Mesodermal cell (in vitro differentiated cells): ENCODE measurements around the gene CELF2.

Source experiments
- H3K27ac ChIP-seq: 2 replicates; pipeline ENCODE4 v1.7.0; 2013; ENCODE audit warnings: mild to moderate bottlenecking, low read depth, low read length, moderate library complexity; ENCODE audit not compliant: severe bottlenecking
- H3K36me3 ChIP-seq: 2 replicates; pipeline ENCODE4 v1.7.1; 2013; ENCODE audit warnings: mild to moderate bottlenecking, low read length, moderate library complexity; ENCODE audit not compliant: control insufficient read depth, insufficient read depth
- H3K4me1 ChIP-seq: one replicate; pipeline ENCODE4 v1.7.1; 2013; ENCODE audit warnings: mild to moderate bottlenecking, low read length; ENCODE audit not compliant: insufficient read depth, control insufficient read depth, poor library complexity, severe bottlenecking
- H3K4me3 ChIP-seq: 2 replicates; pipeline ENCODE4 v1.7.0; 2013; ENCODE audit warnings: low read length, control low read depth, mild to moderate bottlenecking; ENCODE audit not compliant: insufficient read depth, poor library complexity, severe bottlenecking; ENCODE audit errors: extremely low read depth
- H3K9me3 ChIP-seq: 2 replicates; pipeline ENCODE4 v1.7.1; 2013; ENCODE audit warnings: mild to moderate bottlenecking, low read length, moderate library complexity; ENCODE audit not compliant: control insufficient read depth
- WGBS, 2 experiments: methylation state at CpG; one replicate each; pipeline ENCODE4 v1.1.5; 2013; ENCODE audit warnings: missing lambda C conversion rate in 2 of 2; ENCODE audit not compliant: insufficient coverage in 2 of 2; 5-methylcytosine and 5-hydroxymethylcytosine counted together

Gene CELF2

GRCh38 chr10:11261143-11261542 is 243.5 kb downstream of the CELF2 start:
- Histone ChIP-seq H3K36me3 (peaks cover 19% of the 10 kb centered on the region), H3K27ac (no peak overlapping the region), H3K4me3 (no peak overlapping the region), H3K9me3 (no peaks in the 10 kb centered on the region), H3K4me1 (no peaks in the 10 kb centered on the region)
- WGBS, 2 experiments, result 84 to 94% methylated on average over 4 to 6 of the region's 7 CpGs

DNA sequence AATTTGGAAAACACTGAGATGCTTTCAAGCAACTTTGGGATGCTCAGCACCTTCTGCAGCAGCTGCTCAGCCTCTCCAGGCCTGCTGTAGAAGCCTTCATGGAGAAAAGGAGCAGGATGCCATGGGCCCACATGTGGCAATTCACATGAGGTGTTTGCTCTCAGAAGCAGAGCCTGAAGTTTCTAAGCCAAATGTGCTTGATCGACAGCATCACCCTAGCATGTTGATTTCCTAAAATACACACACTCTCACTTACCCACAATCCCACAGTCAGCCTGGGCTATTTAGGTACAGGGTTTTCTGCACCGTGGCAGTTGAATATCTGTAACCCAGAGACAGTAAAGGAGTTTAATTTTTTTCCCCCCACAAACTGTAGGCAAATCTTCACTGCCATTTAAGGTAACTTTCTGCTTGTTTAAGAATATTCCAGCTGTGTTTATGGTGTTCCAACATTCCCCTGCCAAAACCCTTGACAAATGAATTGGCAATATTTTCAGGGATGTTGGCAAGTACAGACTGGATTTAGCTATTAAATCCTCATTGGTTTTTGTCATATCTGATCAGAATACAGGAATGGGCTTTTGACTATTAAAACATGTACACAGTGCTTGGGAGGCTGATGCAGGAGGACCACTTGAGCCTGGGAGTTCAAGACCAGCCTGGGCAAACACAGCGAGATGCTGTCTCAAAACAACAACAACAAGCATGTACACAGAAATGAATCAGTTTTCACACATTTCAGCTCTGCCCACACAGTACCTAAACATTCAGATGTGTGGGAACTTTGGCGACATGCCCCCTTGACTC is 244.2 kb downstream of the CELF2 start:
- Histone ChIP-seq H3K36me3 (peaks cover 19% of the 10 kb centered on the region), H3K9me3 (no peaks in the 10 kb centered on the region), H3K27ac (no peak overlapping the region), H3K4me1 (no peaks in the 10 kb centered on the region), H3K4me3 (no peak overlapping the region)
- 92 to 93% methylated on average over 2 to 3 of the region's 4 CpGs for WGBS, 2 experiments

DNA sequence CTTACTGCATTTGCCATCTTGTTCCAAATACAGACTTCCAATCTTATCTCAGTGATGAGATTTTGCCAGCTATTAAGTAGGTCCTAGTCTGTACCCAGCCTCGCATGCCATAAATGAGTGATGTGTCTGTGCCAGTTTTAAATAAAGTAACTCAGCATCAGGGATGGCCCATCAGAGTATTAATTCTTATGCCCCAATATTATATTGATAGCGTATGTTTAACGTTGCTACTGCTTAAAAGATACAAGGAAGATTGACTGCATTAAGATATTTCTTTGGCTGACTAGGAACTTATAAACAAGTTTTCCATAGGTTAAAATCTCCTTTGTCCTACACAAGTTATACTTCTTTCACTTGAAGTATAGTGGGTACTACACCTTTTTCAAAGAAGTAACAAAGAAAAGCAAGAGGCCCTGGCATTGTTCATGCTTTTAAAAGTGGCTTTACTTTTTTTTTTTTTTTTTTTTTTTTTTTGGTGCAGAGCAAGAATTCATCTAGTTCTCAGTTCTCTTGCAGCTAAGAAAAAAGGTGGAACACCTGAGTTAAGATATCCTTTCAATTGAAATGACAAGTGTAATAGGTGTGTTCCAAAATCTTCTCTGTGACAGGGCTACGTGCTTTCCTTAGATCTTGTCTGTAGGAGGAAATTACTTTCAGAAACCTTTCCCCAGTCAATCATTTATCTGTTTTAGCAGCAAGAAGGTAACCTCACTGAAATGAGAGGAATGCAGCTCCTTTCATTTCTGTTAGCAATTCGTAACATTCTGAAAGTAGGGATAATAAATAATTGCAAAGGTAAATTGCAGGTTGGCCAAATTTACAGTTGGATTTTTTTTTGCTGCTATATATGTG is 245.0 kb downstream of the CELF2 start:
- WGBS, 2 experiments, result 100% methylated on average over 3 of the region's 5 CpGs; no CpG with 5 or more reads in 1 of the 2 experiments
- no peaks in the 10 kb centered on the region for H3K4me1 ChIP-seq
- no peak overlapping the region for H3K4me3 ChIP-seq
- no peaks in the 10 kb centered on the region for H3K9me3 ChIP-seq
- peaks cover 16% of the 10 kb centered on the region for H3K36me3 ChIP-seq
- no peak overlapping the region for H3K27ac ChIP-seq

GRCh38 chr10:11263767-11264166 is 246.1 kb downstream of the CELF2 start:
- no peaks in the 10 kb centered on the region for H3K9me3 ChIP-seq
- H3K4me3 ChIP-seq, result no peak overlapping the region
- H3K27ac ChIP-seq, result no peak overlapping the region
- WGBS, 2 experiments, result 92 to 100% methylated on average over 2 of the region's 3 CpGs
- peaks cover 11% of the 10 kb centered on the region for H3K36me3 ChIP-seq
- H3K4me1 ChIP-seq, result no peaks in the 10 kb centered on the region

DNA sequence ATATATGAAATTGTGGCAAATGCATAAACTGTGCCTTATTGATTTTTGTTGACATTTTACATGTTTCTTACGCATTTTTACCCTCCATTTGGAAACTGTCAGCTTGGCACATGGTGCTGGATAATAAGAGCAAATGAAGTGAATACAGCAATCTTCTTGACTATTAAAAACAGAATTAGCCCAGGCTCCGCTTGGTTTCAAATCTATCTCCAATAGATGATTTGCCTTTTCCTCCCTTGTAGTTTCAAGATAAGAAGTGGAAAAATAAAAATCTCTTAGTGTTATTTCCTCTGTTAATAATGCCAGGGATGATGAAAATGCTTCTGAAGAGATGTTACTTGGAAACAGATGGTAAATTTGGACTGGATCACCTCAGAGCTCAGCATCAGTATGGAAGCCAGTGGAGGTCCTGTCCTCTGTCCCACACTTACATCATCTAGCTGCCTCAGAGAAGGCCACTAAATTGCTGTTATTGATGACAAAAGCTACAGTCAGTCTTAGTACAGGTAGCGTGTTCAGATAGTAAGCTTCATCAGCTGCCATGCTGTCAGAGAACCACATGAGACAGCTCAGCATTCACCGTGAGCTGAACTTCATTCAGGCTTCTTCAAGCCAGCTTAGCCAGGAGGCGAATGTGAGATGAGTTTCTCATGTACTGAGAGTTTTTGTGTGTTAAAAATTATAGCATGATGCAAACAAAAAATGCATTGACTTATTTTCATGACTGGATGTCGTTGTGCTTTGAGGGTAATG is 246.8 kb downstream of the CELF2 start:
- Histone ChIP-seq H3K4me1 (no peaks in the 10 kb centered on the region), H3K9me3 (no peaks in the 10 kb centered on the region), H3K4me3 (no peak overlapping the region), H3K27ac (no peak overlapping the region), H3K36me3 (peaks cover 8% of the 10 kb centered on the region)
- WGBS, 2 experiments, result 95 to 96% methylated on average over 4 to 5 of the region's 6 CpGs

DNA sequence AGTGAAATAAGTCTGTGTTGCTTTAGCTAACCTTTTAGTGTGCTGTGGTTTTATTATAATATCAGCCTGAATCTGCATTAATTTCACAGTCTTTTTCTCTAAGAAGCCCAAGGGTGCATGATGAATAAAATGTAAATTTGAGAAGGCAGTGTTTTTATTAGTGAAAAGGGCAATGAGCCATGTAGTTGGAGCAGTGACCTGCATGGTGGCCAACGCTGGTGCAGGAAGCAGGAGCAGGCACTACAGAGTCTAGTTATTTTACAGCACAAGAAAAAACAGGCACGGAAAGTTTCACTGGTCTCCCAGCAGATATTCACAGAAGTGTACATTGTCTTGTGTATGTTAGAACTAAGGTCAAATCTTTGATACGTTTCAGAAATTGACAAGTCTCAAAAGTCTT is 247.8 kb downstream of the CELF2 start:
- 82 to 90% methylated on average over 2 to 3 of the region's 3 CpGs for WGBS, 2 experiments
- H3K9me3 ChIP-seq, result no peaks in the 10 kb centered on the region
- H3K36me3 ChIP-seq, result peaks cover 5% of the 10 kb centered on the region

GRCh38 chr10:11266426-11266825 is 248.8 kb downstream of the CELF2 start:
- no peak overlapping the region for H3K27ac ChIP-seq
- peaks cover 5% of the 10 kb centered on the region for H3K36me3 ChIP-seq
- no peaks in the 10 kb centered on the region for H3K9me3 ChIP-seq
- peaks cover 7% of the 10 kb centered on the region for H3K4me1 ChIP-seq
- H3K4me3 ChIP-seq, result no peak overlapping the region
- WGBS, 2 experiments, result 72 to 78% methylated on average over 4 of the region's 4 CpGs

More for the DNA sequence above, 247.8 kb downstream of the CELF2 start:
- Histone ChIP-seq H3K4me3 (no peak overlapping the region), H3K27ac (no peak overlapping the region), H3K4me1 (peaks cover 6% of the 10 kb centered on the region)

GRCh38 chr10:11270135-11270857 is 252.6 kb downstream of the CELF2 start:
- Histone ChIP-seq H3K27ac (no peak overlapping the region), H3K4me1 (peaks cover 7% of the 10 kb centered on the region), H3K9me3 (no peaks in the 10 kb centered on the region), H3K4me3 (no peak overlapping the region), H3K36me3 (peaks cover 23% of the 10 kb centered on the region)
- 18 to 29% methylated on average over 12 to 15 of the region's 18 CpGs for WGBS, 2 experiments

GRCh38 chr10:11270858-11271179 is 253.1 kb downstream of the CELF2 start:
- 53 to 62% methylated on average over 5 of the region's 7 CpGs for WGBS, 2 experiments
- Histone ChIP-seq H3K4me3 (no peak overlapping the region), H3K27ac (no peak overlapping the region), H3K36me3 (peaks cover 23% of the 10 kb centered on the region), H3K4me1 (peaks cover 7% of the 10 kb centered on the region), H3K9me3 (no peaks in the 10 kb centered on the region)

DNA sequence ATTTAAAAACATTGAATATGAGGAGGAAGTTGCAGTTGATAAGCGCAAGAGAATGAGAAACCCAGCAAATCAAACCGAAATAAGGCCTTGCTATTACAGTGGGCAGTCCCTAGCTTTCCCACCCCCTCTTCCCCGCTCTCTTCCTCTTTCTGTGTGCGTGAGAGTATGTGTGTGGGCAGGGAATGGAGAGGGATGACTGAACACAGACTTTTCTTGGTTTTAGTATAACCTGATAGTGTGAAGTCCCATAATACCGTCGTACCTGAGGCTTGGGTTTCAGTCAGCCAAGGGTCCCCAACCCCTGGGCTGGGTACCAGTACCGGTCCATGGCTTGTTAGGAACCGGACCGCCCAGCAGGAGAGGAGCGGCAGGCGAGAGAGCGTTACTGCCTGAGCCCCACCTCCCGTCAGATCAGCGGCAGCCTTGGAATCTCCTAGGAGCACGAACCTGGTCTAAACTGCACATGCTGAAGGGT is 255.3 kb downstream of the CELF2 start:
- Histone ChIP-seq H3K4me3 (no peak overlapping the region), H3K9me3 (no peaks in the 10 kb centered on the region), H3K36me3 (peaks cover 23% of the 10 kb centered on the region), H3K27ac (no peak overlapping the region), H3K4me1 (peaks cover 7% of the 10 kb centered on the region)
- WGBS, 2 experiments, result 88% methylated on average over 11 to 12 of the region's 15 CpGs
